ENCODE measurements around the gene HSH2D.
"Not testable (repeated sequence)": the region's sequence is repeated elsewhere in the genome, so short reads cannot be mapped to it uniquely, and the experiment has no call there.

Gene HSH2D

DNA sequence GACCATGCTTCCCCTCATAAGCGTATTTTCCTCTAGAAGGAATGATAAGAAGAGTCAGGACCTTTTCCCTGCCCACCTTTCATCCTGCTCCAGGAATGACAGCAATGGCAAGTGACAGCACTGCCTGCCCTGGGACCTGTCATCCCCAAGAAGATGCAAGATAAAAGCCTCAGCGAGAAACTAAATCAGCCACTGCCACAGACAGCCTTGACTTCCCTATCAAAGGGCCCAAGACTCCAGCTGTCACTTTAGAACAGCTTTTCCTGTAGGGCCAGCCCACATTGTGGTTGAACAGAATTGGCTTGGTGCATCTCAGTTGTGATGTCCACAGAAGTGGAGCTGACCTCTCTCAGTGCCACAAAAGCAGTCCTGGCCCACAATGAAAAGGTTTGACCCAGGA, 30.7 kb upstream of the HSH2D start:
- DNase-seq (ENCODE audit: insufficient read length, low spot score) (no peak), FAIRE-seq (no peak)
- TF ChIP-seq POLR2A (IDR thresholded peaks at IDR 0.05; ENCODE audit: low read depth, low read length): no peak

GRCh38 chr19:16113727-16114126, 29.8 kb upstream of the HSH2D start:
- DNase-seq (ENCODE audit: insufficient read length, low spot score): no peak

GRCh38 chr19:16115301-16116039, 28.0 kb upstream of the HSH2D start:
- no peak for FAIRE-seq
- no peak for TF ChIP-seq POLR2A (IDR thresholded peaks at IDR 0.05; ENCODE audit: low read depth, low read length)
- DNase-seq (ENCODE audit: insufficient read length, low spot score): no peak

More at GRCh38 chr19:16113727-16114126, 29.8 kb upstream of the HSH2D start:
- FAIRE-seq: no peak
- no peak for TF ChIP-seq POLR2A (IDR thresholded peaks at IDR 0.05; ENCODE audit: low read depth, low read length)

GRCh38 chr19:16116067-16116466, 27.4 kb upstream of the HSH2D start:
- no peak for DNase-seq (ENCODE audit: insufficient read length, low spot score)
- TF ChIP-seq POLR2A (IDR thresholded peaks at IDR 0.05; ENCODE audit: low read depth, low read length): no peak
- FAIRE-seq: no peak

- no peak for FAIRE-seq
- no peak for TF ChIP-seq POLR2A (IDR thresholded peaks at IDR 0.05; ENCODE audit: low read depth, low read length)
- DNase-seq (ENCODE audit: insufficient read length, low spot score): no peak
Observed at GRCh38 chr19:16117594-16118033, 25.9 kb upstream of the HSH2D start.

DNA sequence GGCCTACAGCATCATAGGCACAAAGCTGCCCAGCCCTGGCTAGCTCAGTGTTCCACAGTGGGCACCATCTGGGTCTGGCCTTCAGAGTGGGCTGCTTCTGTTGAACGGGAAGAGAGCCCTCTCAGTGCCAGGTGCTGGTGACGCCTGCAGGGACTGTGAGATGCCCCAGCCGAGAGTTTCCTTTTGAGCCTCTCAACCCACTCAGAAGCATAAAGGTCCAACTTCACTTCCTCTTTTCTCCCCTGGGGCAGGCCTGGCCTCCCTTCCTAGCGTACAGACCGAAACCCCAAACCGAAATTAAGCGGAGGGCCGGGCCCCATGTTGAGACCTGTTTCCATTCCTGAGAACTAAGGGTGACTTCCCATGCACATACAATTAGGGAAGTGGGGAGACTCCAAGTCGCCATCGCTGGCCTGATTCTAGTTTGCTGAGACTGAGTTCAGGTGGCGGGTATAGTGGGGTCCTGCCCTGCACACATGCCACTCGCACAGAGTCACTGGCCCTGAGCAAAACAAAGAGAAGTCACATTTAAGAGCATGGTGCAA, 24.9 kb upstream of the HSH2D start:
- DNase-seq (ENCODE audit: insufficient read length, low spot score): no peak
- no peak for TF ChIP-seq POLR2A (IDR thresholded peaks at IDR 0.05; ENCODE audit: low read depth, low read length)
- no peak for FAIRE-seq

- FAIRE-seq; DNase-seq (ENCODE audit: insufficient read length, low spot score): not testable (repeated sequence)
Observed at GRCh38 chr19:16119075-16119857, 24.2 kb upstream of the HSH2D start.

DNA sequence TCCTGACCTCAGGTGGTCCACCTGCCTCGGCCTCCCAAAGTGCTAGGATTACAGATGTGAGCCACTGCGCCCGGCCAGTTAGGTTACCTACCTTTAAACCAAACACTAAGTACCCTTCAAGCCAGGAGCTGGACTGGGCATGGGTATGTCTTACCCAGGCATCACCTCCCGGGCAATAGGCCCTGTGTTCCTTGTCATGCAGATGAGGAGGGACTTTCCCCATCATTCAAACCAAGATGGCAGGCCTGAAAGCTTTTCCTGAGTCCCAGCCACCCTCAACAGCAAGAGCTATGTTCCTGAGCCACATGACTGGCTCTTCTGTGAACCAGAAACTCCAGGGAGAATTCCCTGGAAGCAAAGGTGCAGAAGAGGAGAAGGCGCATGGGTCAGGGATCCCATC, 22.3 kb upstream of the HSH2D start:
- DNase-seq (ENCODE audit: insufficient read length, low spot score) (no peak), FAIRE-seq (no peak)
- TF ChIP-seq POLR2A (IDR thresholded peaks at IDR 0.05; ENCODE audit: low read depth, low read length): no peak

- FAIRE-seq (no peak), DNase-seq (ENCODE audit: insufficient read length, low spot score) (no peak)
- TF ChIP-seq POLR2A (IDR thresholded peaks at IDR 0.05; ENCODE audit: low read depth, low read length): no peak
Observed at GRCh38 chr19:16121967-16122366, 21.5 kb upstream of the HSH2D start.

DNA sequence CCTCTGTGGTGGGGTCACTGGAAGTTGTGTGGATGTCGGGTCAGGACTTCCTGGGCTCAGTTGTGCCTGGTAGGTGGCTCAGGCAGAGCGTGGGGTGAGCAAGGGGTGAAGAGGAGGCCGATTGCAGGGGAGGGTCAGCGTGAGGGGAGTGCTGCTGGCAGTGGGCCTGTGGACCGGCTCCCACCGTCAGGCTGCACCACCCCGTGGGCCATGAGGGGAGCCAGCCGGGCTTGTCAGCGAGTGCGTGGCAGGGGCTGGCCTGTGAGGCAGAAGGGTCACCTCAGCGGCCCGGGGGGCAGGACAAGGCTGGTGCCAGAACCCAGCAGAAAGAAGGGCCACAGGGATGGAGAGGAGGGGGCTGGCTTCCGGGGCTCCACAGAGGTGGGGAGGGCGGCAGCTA, 18.5 kb upstream of the HSH2D start:
- no peak for FAIRE-seq
- TF ChIP-seq POLR2A (IDR thresholded peaks at IDR 0.05; ENCODE audit: low read depth, low read length): no peak
- no peak for DNase-seq (ENCODE audit: insufficient read length, low spot score)

DNA sequence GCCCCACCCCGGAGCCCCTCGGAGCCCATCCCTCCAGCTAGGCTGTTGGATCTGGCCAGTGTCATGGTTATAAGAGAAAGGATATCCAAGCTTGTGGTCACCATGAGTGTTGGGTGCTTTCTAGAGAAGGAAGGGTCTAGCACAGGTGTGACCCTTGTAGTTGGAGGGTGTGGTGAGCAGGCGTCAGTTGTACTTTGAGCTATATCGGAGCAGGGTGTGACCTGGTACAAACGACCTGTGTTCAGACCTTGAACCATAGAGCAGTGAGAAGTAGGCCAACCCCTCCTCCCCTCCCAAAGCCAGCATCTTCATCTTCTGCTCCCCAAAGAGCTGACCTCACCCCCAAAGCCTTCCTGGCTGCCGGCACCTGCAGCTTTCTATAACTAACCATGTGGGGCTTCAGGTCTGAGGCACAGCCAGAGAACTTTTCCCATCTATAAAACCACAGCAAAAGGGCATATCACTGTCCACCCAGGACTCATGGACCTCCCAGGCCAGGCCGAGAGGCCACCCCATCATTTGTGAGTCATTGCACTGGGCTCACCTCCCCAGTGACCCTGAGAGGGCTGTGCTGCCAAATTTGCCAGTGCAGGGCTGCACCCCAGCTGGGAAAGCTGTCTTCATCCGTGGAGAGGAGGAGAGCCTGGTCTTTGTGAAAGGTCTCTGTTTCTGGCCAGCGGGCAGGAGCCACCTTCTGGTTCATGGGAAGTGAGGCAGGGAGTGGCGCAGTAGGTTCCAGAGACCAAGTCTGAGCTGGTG, 17.6 kb upstream of the HSH2D start:
- DNase-seq (ENCODE audit: insufficient read length, low spot score) (peak; percentile 51), FAIRE-seq (no peak)
- no peak for TF ChIP-seq POLR2A (IDR thresholded peaks at IDR 0.05; ENCODE audit: low read depth, low read length)

- TF ChIP-seq POLR2A (IDR thresholded peaks at IDR 0.05; ENCODE audit: low read depth, low read length): no peak
- no peak for FAIRE-seq
- no peak for DNase-seq (ENCODE audit: insufficient read length, low spot score)
Observed at GRCh38 chr19:16127080-16127479, 16.4 kb upstream of the HSH2D start.

DNA sequence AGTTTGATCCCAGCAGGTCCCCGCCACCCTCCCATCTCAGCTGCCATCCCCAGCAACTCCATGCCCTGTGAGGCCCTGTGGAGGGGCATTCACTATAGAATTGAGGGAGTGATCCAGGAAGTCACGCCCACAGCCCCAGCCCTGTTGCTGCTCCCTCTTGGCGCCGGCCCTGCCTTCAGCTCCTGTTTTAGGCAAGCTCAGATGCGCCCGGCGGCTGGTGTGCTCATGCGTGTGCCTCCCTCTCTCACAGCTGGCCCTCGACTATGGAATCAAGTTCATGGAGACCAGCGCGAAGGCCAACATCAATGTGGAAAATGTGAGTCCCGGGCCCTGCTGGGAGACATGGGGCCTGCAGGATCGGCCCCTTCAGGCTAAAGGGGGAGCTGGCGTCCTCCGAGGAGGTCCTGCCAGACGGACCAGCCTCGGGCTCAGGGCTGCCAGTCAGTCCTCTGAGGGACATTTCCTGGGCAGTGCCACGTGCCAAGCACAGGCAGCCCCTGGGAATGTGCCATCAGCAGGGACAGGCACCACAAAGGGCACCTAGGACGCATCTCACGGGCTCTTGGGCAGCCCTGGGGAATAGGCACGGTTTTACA, 15.6 kb upstream of the HSH2D start:
- FAIRE-seq: no peak
- TF ChIP-seq POLR2A (IDR thresholded peaks at IDR 0.05; ENCODE audit: low read depth, low read length): no peak

DNA sequence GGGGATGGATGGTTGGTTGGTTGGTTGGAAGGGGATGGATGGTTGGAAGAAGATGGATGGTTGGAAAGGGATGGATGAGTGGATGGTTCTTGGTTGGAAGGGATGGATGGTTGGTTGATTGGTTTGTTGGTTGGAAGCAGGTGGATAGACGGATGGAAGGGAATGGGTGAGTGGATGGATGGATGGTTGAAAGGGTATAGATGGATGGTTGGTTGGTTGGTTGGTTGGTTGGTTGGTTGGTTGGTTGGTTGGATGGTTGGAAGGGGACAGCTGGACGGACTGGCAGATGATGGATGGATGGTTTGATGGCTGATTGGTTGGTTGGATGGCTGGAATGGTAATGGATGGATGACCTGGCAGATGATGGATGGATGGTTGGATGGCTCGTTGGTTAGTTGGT, 11.8 kb upstream of the HSH2D start:
- FAIRE-seq (no peak), DNase-seq (ENCODE audit: insufficient read length, low spot score) (no peak)
- no peak for TF ChIP-seq POLR2A (IDR thresholded peaks at IDR 0.05; ENCODE audit: low read depth, low read length)

More for the DNA sequence above, 15.6 kb upstream of the HSH2D start:
- no peak for DNase-seq (ENCODE audit: insufficient read length, low spot score)
